Measurements from ENCODE around the gene LRP1.
A peak's percentile ranks its signal among the peaks of the same experiment; 100 is the strongest.

LRP1 gene

GRCh38 chr12:57129889-57130288 is 1.6 kb downstream of the LRP1 start:
- no peak for DNase-seq (ENCODE audit: low read depth)
- H3K4me3 ChIP-seq (ENCODE audit: low read depth, low read length), result peak overlapping the region; percentile 90
- TF ChIP-seq, protein P1, sequence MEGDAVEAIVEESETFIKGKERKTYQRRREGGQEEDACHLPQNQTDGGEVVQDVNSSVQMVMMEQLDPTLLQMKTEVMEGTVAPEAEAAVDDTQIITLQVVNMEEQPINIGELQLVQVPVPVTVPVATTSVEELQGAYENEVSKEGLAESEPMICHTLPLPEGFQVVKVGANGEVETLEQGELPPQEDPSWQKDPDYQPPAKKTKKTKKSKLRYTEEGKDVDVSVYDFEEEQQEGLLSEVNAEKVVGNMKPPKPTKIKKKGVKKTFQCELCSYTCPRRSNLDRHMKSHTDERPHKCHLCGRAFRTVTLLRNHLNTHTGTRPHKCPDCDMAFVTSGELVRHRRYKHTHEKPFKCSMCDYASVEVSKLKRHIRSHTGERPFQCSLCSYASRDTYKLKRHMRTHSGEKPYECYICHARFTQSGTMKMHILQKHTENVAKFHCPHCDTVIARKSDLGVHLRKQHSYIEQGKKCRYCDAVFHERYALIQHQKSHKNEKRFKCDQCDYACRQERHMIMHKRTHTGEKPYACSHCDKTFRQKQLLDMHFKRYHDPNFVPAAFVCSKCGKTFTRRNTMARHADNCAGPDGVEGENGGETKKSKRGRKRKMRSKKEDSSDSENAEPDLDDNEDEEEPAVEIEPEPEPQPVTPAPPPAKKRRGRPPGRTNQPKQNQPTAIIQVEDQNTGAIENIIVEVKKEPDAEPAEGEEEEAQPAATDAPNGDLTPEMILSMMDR (IDR thresholded peaks at IDR 0.05; ENCODE audit: low read depth, low read length, missing control alignments), result no peak

GRCh38 chr12:57130941-57131340 is 2.7 kb downstream of the LRP1 start:
- TF ChIP-seq, protein P1 (IDR thresholded peaks at IDR 0.05; ENCODE audit: low read depth, low read length, missing control alignments), result no peak
- in situ Hi-C loops (cut with HindIII; ENCODE audit: low sequenced_read_pairs), result loop anchor here (5.0 kb wide), 1 partner anchor 41 kb away; no protein-coding TSS in a partner anchor
- no peak for DNase-seq (ENCODE audit: low read depth)
- peak overlapping the region; percentile 90 for H3K4me3 ChIP-seq (ENCODE audit: low read depth, low read length)

More at GRCh38 chr12:57129889-57130288, 1.6 kb downstream of the LRP1 start:
- in situ Hi-C loops (cut with HindIII; ENCODE audit: low sequenced_read_pairs), result loop anchor here (5.0 kb wide), 1 partner anchor 42 kb away; no protein-coding TSS in a partner anchor

- H3K4me3 ChIP-seq (ENCODE audit: low read depth, low read length), result peak overlapping the region; percentile 90
Observed at GRCh38 chr12:57131896-57132744, 3.8 kb downstream of the LRP1 start.

DNA sequence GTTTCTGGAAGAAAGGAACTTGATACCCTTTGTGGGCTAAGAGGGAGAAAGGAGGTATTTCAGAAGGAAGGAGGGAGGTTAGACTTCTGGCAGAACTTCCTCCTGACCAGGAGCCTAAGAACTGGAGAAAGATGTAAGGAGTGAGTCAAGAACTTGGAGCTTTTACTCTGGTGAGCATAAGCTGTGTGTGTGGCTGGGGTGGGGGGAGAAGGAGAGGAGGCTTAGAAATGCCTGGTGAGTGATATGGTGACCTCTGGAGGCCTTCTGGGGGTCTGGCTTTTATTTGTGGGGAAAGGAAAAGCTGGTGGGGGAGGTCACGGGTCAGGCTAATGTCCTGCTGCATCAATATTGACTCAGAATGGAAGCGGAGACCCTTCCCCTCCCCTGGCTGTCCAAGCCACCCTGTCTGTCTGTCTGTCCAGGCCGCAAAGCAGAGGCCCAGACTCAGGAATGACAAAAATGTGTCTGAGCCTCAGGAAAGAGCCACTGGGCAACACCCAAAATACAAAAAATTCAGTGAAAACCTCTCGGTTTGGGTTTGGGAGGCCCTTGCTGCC is 4.8 kb downstream of the LRP1 start:
- H3K4me3 ChIP-seq (ENCODE audit: low read depth, low read length), result peak overlapping the region; percentile 90
- in situ Hi-C loops (cut with HindIII; ENCODE audit: low sequenced_read_pairs), result loop anchor here (5.0 kb wide), 1 partner anchor 39 kb away; no protein-coding TSS in a partner anchor
- TF ChIP-seq, protein P1 (IDR thresholded peaks at IDR 0.05; ENCODE audit: low read depth, low read length, missing control alignments), result no peak
- no peak for DNase-seq (ENCODE audit: low read depth)

More at GRCh38 chr12:57131896-57132744, 3.8 kb downstream of the LRP1 start:
- DNase-seq (ENCODE audit: low read depth), result no peak
- in situ Hi-C loops (cut with HindIII; ENCODE audit: low sequenced_read_pairs), result loop anchor here (5.0 kb wide), 1 partner anchor 40 kb away; no protein-coding TSS in a partner anchor
- TF ChIP-seq, protein P1 (IDR thresholded peaks at IDR 0.05; ENCODE audit: low read depth, low read length, missing control alignments), result no peak

GRCh38 chr12:57133916-57134315 is 5.6 kb downstream of the LRP1 start:
- in situ Hi-C loops (cut with HindIII; ENCODE audit: low sequenced_read_pairs), result loop anchor here (5.0 kb wide), 1 partner anchor 38 kb away; no protein-coding TSS in a partner anchor
- peak overlapping the region; percentile 5 for H3K4me3 ChIP-seq (ENCODE audit: low read depth, low read length)
- TF ChIP-seq, protein P1 (IDR thresholded peaks at IDR 0.05; ENCODE audit: low read depth, low read length, missing control alignments), result no peak
- no peak for DNase-seq (ENCODE audit: low read depth)

- in situ Hi-C loops (cut with HindIII; ENCODE audit: low sequenced_read_pairs), result loop anchor here (5.0 kb wide), 1 partner anchor 37 kb away; no protein-coding TSS in a partner anchor
- no peak overlapping the region for H3K4me3 ChIP-seq (ENCODE audit: low read depth, low read length)
- no peak for DNase-seq (ENCODE audit: low read depth)
- TF ChIP-seq, protein P1 (IDR thresholded peaks at IDR 0.05; ENCODE audit: low read depth, low read length, missing control alignments), result no peak
Observed at GRCh38 chr12:57134949-57135348, 6.7 kb downstream of the LRP1 start.
